ENCODE results near the gene CYB561D2.
A peak's percentile ranks its signal among the peaks of the same experiment; 100 is the strongest.

CYB561D2 gene

GRCh38 chr3:50320853-50321335 is 29.8 kb upstream of the CYB561D2 start:
- peak overlapping the region; percentile 87 for H3K27ac Mint-ChIP-seq
- H3K4me3 Mint-ChIP-seq = peak overlapping the region; percentile 91
- peaks cover 39% of the 10 kb centered on the region for H3K4me1 Mint-ChIP-seq

GRCh38 chr3:50321336-50322114 is 29.1 kb upstream of the CYB561D2 start:
- Mint-ChIP-seq H3K27me3 (no peaks in the 10 kb centered on the region), H3K9me3 (no peaks in the 10 kb centered on the region), H3K27ac (peak overlapping the region; percentile 92), H3K4me1 (peaks cover 34% of the 10 kb centered on the region), H3K4me3 (peak overlapping the region; percentile 82), H3K36me3 (no peaks in the 10 kb centered on the region)

More at GRCh38 chr3:50320853-50321335, 29.8 kb upstream of the CYB561D2 start:
- Mint-ChIP-seq H3K36me3 (no peaks in the 10 kb centered on the region), H3K27me3 (no peaks in the 10 kb centered on the region), H3K9me3 (no peaks in the 10 kb centered on the region)

GRCh38 chr3:50322115-50322385 is 28.6 kb upstream of the CYB561D2 start:
- no peak overlapping the region for H3K4me3 Mint-ChIP-seq

GRCh38 chr3:50322386-50323091 is 28.1 kb upstream of the CYB561D2 start, which contains the start of gene HYAL2:
HYAL2 (minus strand) TSS chr3:50322745; CDS start chr3:50320489, 2,256 bp downstream.
- no peaks in the 10 kb centered on the region for H3K9me3 Mint-ChIP-seq
- H3K4me1 Mint-ChIP-seq = peaks cover 35% of the 10 kb centered on the region
- H3K4me3 Mint-ChIP-seq = peak within 1 kb of the TSS; percentile 82
- H3K27ac Mint-ChIP-seq = peak within 1 kb of the TSS; percentile 92
- H3K27me3 Mint-ChIP-seq = no peaks in the 10 kb centered on the region
- H3K36me3 Mint-ChIP-seq = no peaks in the 10 kb centered on the region

More at GRCh38 chr3:50322115-50322385, 28.6 kb upstream of the CYB561D2 start:
- Mint-ChIP-seq H3K4me1 (peaks cover 34% of the 10 kb centered on the region), H3K9me3 (no peaks in the 10 kb centered on the region), H3K36me3 (no peaks in the 10 kb centered on the region), H3K27me3 (no peaks in the 10 kb centered on the region), H3K27ac (no peak overlapping the region)

- H3K9me3 Mint-ChIP-seq = no peaks in the 10 kb centered on the region
- peak overlapping the region; percentile 74 for H3K27ac Mint-ChIP-seq
- peak overlapping the region; percentile 47 for H3K4me3 Mint-ChIP-seq
- H3K27me3 Mint-ChIP-seq = no peaks in the 10 kb centered on the region
- H3K4me1 Mint-ChIP-seq = peaks cover 36% of the 10 kb centered on the region
- H3K36me3 Mint-ChIP-seq = no peaks in the 10 kb centered on the region
Observed at GRCh38 chr3:50323092-50323600, 27.5 kb upstream of the CYB561D2 start.

GRCh38 chr3:50323614-50324199 is 27.0 kb upstream of the CYB561D2 start:
- no peaks in the 10 kb centered on the region for H3K36me3 Mint-ChIP-seq
- H3K4me1 Mint-ChIP-seq = peaks cover 38% of the 10 kb centered on the region
- H3K4me3 Mint-ChIP-seq = no peak overlapping the region
- peak overlapping the region; percentile 46 for H3K27ac Mint-ChIP-seq
- no peaks in the 10 kb centered on the region for H3K9me3 Mint-ChIP-seq
- no peaks in the 10 kb centered on the region for H3K27me3 Mint-ChIP-seq

- Mint-ChIP-seq H3K4me1 (peaks cover 32% of the 10 kb centered on the region), H3K27me3 (no peaks in the 10 kb centered on the region), H3K4me3 (no peak overlapping the region), H3K36me3 (no peaks in the 10 kb centered on the region), H3K9me3 (no peaks in the 10 kb centered on the region), H3K27ac (peak overlapping the region; percentile 46)
Observed at GRCh38 chr3:50324351-50325112, 26.1 kb upstream of the CYB561D2 start.

- Mint-ChIP-seq H3K4me3 (no peak overlapping the region), H3K36me3 (no peaks in the 10 kb centered on the region), H3K9me3 (no peaks in the 10 kb centered on the region), H3K4me1 (peaks cover 28% of the 10 kb centered on the region), H3K27ac (no peak overlapping the region), H3K27me3 (no peaks in the 10 kb centered on the region)
Observed at GRCh38 chr3:50325113-50325480, 25.6 kb upstream of the CYB561D2 start.

- no peaks in the 10 kb centered on the region for H3K36me3 Mint-ChIP-seq
- no peak overlapping the region for H3K4me3 Mint-ChIP-seq
- no peaks in the 10 kb centered on the region for H3K9me3 Mint-ChIP-seq
- H3K27ac Mint-ChIP-seq = peak overlapping the region; percentile 79
- peaks cover 25% of the 10 kb centered on the region for H3K4me1 Mint-ChIP-seq
- no peaks in the 10 kb centered on the region for H3K27me3 Mint-ChIP-seq
Observed at GRCh38 chr3:50325497-50326181, 25.0 kb upstream of the CYB561D2 start.

GRCh38 chr3:50326182-50326541 is 24.5 kb upstream of the CYB561D2 start:
- H3K4me3 Mint-ChIP-seq = peak overlapping the region; percentile 58
- no peaks in the 10 kb centered on the region for H3K9me3 Mint-ChIP-seq
- no peak overlapping the region for H3K27ac Mint-ChIP-seq
- no peaks in the 10 kb centered on the region for H3K27me3 Mint-ChIP-seq
- peaks cover 25% of the 10 kb centered on the region for H3K4me1 Mint-ChIP-seq
- no peaks in the 10 kb centered on the region for H3K36me3 Mint-ChIP-seq

GRCh38 chr3:50327129-50327528 is 23.5 kb upstream of the CYB561D2 start:
- Mint-ChIP-seq H3K27ac (no peak overlapping the region), H3K4me1 (peaks cover 25% of the 10 kb centered on the region), H3K4me3 (peak overlapping the region; percentile 96), H3K36me3 (no peaks in the 10 kb centered on the region), H3K27me3 (no peaks in the 10 kb centered on the region), H3K9me3 (no peaks in the 10 kb centered on the region)

- H3K9me3 Mint-ChIP-seq = no peaks in the 10 kb centered on the region
- peaks cover 25% of the 10 kb centered on the region for H3K4me1 Mint-ChIP-seq
- H3K27me3 Mint-ChIP-seq = no peaks in the 10 kb centered on the region
- no peaks in the 10 kb centered on the region for H3K36me3 Mint-ChIP-seq
- H3K27ac Mint-ChIP-seq = peak within 1 kb of the TSS; percentile 95
- H3K4me3 Mint-ChIP-seq = peak within 1 kb of the TSS; percentile 96
Observed at GRCh38 chr3:50327943-50328691, 22.5 kb upstream of the CYB561D2 start, which contains the start of gene TUSC2. TUSC2 (minus strand) TSS chr3:50328223; CDS start chr3:50328099, 124 bp downstream.

- Mint-ChIP-seq H3K4me1 (peaks cover 30% of the 10 kb centered on the region), H3K27ac (no peak overlapping the region), H3K36me3 (no peaks in the 10 kb centered on the region), H3K4me3 (no peak overlapping the region), H3K27me3 (no peaks in the 10 kb centered on the region), H3K9me3 (no peaks in the 10 kb centered on the region)
Observed at GRCh38 chr3:50330330-50330729, 20.3 kb upstream of the CYB561D2 start.

- H3K9me3 Mint-ChIP-seq = no peaks in the 10 kb centered on the region
- H3K36me3 Mint-ChIP-seq = peaks cover under 1% of the 10 kb centered on the region
- H3K27ac Mint-ChIP-seq = no peak overlapping the region
- H3K27me3 Mint-ChIP-seq = no peaks in the 10 kb centered on the region
- no peak overlapping the region for H3K4me3 Mint-ChIP-seq
- H3K4me1 Mint-ChIP-seq = peaks cover 40% of the 10 kb centered on the region
Observed at GRCh38 chr3:50331364-50331907, 19.2 kb upstream of the CYB561D2 start.

Data from activated naive CD4-positive, alpha-beta T cell treated with anti-CD3 and anti-CD28 coated beads, Interleukin-2, amount 50 U/mL, for 24 hours (primary cell).